Activated T-cell treated with anti-CD3 and anti-CD28 coated beads, Interleukin-2, amount 50 U/mL, for 1 hour (primary cell): ENCODE measurements around the gene LIPF.
"Not testable (repeated sequence)": the region's sequence is repeated elsewhere in the genome, so short reads cannot be mapped to it uniquely, and the experiment has no call there.

Experiments
- DNase-seq: peaks from one replicate; pipeline ENCODE4 v3.0.0-alpha.2; 2020

LIPF gene

GRCh38 chr10:88676283-88677060 lies 12.2 kb downstream of the LIPF start:
- no peak for DNase-seq

DNA sequence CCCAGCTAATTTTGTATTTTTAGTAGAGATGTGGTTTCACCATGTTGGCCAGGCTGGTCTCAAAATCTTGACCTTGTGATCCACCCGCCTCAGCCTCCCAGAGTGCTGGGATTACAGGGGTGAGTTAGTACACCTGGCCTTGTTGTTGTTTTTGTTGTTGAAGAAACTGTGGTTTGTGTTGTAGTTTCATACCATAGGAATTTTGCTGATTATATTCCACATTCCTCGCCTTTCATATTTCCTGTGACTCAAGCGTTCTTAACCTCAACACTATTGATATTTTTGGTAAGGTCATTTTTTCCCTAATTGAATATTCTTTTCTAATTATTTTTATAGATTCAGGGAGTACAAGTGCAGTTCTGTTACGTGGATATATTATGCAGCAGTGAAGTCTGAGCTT lies 16.7 kb downstream of the LIPF start:
- no peak for DNase-seq

- no peak for DNase-seq
Measured at GRCh38 chr10:88682491-88682890, 18.2 kb downstream of the LIPF start.

- no peak for DNase-seq
Measured at GRCh38 chr10:88687853-88688467, 23.7 kb downstream of the LIPF start.

DNA sequence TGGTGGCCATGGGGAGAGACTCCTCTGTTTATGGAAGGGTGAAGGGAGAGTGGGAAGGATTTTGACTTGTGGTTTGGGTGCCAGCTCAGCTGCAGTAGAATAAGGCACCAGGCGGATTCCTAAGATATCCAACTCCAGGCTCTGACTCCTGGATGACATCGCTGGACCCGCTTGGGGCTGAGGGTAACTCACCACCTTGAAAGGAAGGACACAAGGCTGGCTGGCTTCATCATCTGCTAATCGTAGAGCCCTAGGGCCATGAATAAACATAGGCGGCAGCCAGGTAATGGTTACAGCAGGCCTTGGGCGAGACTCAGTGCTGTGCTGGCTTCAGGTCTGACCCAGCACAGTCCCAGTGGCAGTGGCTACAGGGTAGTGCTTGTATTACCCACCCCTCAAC lies 25.1 kb downstream of the LIPF start:
- DNase-seq: no peak

DNA sequence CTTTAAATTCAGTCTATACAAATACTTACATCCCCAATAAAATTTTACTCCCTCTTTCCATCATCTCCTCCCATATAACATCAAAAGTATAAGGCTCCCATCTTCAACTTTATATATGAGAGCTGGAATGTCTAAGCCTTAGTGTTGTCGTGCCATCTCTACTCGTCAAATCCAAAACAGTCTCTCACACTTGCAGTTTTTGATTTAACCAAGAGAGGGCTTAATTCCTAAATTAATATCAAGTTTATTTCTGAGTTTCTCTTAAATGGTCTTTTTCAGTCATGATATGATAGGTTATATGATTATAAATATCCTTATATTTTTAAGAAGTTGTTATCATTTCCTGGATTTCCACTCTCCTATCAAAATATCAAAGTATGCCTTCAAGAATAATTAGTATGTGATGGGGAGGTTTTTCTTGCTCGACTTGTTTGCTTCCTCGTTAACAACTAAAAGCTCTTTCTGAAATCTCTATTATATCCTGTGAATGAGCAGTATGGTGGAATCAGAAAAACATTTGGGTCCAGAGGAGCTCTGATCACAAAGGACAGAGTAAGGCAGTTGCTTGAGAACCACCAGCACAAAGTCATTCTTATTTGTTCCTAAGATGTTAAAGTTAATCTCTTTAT lies 29.3 kb downstream of the LIPF start:
- no peak for DNase-seq

GRCh38 chr10:88702848-88703597 lies 38.8 kb downstream of the LIPF start:
- no peak for DNase-seq

DNA sequence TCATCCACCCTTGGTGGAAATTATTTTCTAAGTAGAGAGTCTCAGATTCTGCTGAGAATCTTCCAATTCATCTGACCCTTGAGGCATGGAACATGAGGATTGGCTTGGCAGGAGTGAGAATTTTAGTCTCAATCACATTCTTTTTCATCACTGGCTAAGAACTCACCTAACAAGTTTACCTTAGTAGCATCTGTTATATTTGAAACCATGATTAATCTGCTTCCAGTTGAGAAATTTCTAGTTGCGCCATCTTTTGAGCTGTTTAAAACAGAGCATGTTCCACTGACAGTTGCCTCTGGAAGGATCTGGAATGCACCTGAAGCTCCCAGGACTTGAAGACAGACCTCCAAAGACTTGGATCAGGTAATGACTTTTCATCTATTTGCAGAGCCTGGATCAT lies 41.7 kb downstream of the LIPF start, which contains the start of gene LIPK:
Gene LIPK, plus strand, starts transcription at position 292 of the 400 bp plus-strand sequence. CDS start 18,295 bp downstream, outside the sequence.
- no peak for DNase-seq

DNA sequence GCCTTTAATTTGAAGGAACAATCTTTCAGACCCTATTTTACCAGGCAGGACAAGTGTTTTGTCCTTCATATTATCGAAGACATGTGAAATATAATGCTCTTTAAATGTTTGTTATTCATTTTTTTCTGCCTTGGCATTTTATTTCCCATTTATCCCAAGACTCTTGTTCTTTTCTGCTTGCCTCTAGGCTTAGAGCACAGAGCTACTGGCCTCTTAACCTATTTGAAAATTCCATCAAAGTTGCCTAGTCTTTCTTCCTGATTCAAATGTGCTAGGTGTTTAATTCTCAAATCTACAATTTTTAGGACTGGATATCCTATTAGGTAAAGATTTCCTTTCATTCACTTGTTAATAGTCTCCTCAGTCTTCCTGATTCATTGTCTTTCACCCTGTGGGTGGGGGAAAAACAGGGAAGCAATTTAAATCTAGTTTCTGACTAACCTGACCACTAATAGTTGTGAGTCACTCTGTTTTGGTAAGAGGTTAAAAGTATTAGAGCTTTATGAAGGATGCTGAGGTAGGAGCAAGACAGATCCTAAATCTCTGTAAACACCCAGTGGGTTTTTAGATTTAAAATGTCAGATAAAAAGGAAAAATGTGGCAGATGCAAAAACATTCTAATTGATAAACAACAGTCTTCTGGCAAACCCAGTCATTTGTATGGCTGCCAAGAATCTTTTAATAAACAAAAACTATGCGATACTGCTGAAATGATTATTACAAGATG lies 43.4 kb downstream of the LIPF start:
- DNase-seq: no peak

- DNase-seq: not testable (repeated sequence)
Measured at GRCh38 chr10:88709361-88709760, 45.1 kb downstream of the LIPF start.

DNA sequence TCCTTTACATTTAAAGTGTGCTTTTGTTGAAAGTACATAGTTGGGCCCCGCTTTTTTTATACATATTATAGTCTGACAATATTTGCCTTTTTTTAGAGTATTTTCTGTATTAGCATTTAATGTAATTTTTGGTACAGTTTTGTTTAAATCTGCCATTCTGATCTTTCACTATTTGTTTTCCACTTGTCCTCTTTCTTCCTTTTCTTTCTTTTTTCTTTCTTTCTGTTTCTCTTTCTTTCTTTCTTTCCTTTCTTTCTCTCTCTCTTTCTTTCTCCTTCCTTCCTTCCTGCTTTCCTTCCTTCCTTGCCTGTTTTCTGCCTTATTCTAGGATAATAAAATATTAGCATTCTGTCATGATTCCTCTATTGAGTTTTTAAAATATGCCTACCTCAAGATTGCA lies 51.3 kb downstream of the LIPF start:
- DNase-seq: no peak

DNA sequence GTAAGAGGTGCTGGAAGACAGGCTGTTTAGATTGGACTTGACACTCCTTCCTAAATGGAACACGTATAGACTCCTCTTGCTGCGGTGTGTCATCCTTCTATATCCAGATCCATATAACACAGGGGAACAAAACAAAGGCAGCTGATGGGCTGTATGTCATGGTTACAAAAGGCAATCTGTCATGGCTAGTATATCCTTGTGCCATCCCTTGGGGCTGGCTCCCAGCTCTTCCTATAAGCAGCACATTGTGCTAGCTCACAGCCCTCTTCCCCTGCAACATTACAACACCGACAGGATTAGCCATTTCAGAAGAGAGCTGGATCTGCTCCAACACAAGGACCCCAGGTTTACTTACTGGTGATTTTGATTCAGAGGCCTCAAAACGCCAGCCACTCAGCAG lies 57.1 kb downstream of the LIPF start:
- DNase-seq: no peak

DNA sequence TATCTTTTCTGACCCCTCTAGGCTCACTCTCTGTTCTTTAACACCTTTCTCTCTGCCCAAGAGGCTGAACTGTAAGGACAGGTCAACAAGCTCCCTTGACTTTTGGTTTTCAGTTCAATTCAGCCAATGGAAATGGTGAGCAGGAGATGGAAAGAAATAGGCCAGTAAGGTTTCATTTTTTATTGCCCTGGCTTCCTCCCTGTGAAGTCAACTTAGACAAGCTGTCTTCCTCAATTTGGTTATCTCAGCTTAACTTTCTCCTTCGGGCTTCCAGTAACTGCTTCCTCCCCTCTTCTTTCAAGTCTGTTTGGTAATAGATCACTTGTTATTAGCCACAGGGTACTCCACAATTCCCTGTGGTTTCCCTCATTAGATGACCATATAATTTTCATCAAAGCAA lies 61.6 kb downstream of the LIPF start:
- no peak for DNase-seq

DNA sequence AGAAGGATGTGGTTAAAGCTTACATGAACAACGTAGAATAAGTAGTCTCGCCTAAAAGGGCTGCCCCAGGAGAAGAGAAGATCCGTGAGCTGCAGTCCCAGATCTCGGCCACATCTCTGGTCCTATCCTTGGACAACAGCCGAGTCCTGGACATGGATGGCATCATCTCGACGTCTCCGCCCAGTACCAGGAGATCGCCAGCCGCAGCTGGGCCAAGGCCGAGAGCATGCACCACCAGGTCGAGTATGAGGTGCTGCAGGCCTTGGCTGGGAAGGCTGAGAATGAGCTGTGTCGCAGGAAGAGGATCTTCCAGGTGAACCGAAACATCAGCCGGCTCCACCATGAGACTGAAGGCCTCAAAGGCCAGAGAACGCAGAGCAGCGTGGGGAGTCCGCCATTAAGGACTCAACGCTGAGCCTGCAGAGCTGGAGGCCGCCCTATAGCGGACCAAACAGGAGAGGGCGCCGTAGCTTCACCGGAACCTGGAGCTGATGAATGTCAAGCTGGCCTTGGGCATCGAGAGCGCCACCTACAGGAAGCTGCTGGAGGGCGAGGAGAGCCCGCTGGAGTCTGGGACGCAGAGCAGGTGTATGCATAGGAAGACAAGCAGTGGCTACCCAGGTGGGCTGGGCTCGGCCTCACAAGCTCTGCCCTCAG lies 64.0 kb downstream of the LIPF start:
- DNase-seq: no peak
